ENCODE results near the gene GNPDA1. TPM values are rescaled to one million over a fixed set of nuclear protein-coding genes. Genes with fewer than 3 reads are reported as not detected.

The GNPDA1 gene
- total and polyA plus RNA-seq, 9 of the 15 experiments (the other 6 are each of a cell fraction or from before 2014, with no cell fraction given): 14.1 to 145 (median 52.2) TPM

GRCh38 chr5:142012186-142012785 lies 541 bp downstream of the GNPDA1 start (continued):
- TF ChIP-seq ZBTB40 (IDR thresholded peaks at IDR 0.05) (peak; percentile 9; the same call in 1 of the 2 replicates), ZBTB40 (CRISPR knock-in tag; IDR thresholded peaks at IDR 0.05) (no peak), MCM5 (IDR thresholded peaks at IDR 0.05; ENCODE audit: low read depth) (no peak)
